Stomach (tissue), 9 donors: Measurements from ENCODE around the gene DOCK9. TPM values are rescaled to one million over a fixed set of nuclear protein-coding genes. Genes with fewer than 3 reads are reported as not detected.

Experiments used
- DNase-seq, 2 donors: peaks; one replicate each; pipeline versions ENCODE4 v3.0.0 to v3.0.0-alpha.2; 2013 to 2019
- H3K27ac ChIP-seq, 5 donors: fragments of 200-600 bp in 4 of 5; sonication (generic) in 4 of 5; one replicate each; pipeline ENCODE4 v1.5.1; 2013 to 2019; ENCODE audit warnings: mild to moderate bottlenecking in 1 of 5, moderate library complexity in 1 of 5
- H3K27me3 ChIP-seq, 3 donors: fragments of 200-600 bp; sonication (generic); one replicate each; pipeline ENCODE4 v1.5.1; 2017 to 2019; ENCODE audit warnings: mixed run types in 1 of 3
- H3K36me3 ChIP-seq, 4 donors: fragments of 200-600 bp; sonication (generic); 1 replicate in 3 of 4; 2 replicates in 1 of 4; pipeline ENCODE4 v1.5.1; 2016 to 2019
- H3K4me1 ChIP-seq, 4 donors: fragments of 200-600 bp; sonication (generic); one replicate each; pipeline ENCODE4 v1.5.1; 2016 to 2019
- H3K4me3 ChIP-seq, 4 donors: fragments of 200-600 bp; sonication (generic) in 3 of 4; one replicate each; pipeline ENCODE4 v1.5.1; 2016 to 2019; ENCODE audit warnings: mild to moderate bottlenecking in 1 of 4
- H3K9me3 ChIP-seq, 4 donors: fragments of 200-600 bp; sonication (generic); one replicate each; pipeline ENCODE4 v1.5.1; 2016 to 2019
- CTCF ChIP-seq, 7 experiments: fragments of 450-650 bp in 4 of 7; fragments of 200-600 bp in 3 of 7; sonication (generic) in 3 of 7; IDR thresholded peaks; one replicate each; pipeline ENCODE4 v1.5.1; 2016 to 2019; ENCODE audit warnings: antibody characterized with exemption in 7 of 7, control low read depth in 2 of 7, mild to moderate bottlenecking in 1 of 7
- EP300 ChIP-seq: sonication (generic); formaldehyde crosslinking; IDR thresholded peaks from one replicate; pipeline ENCODE4 v1.6.1; 2017; ENCODE audit warnings: antibody characterized with exemption
- POLR2A ChIP-seq, 4 donors: fragments of 450-650 bp; IDR thresholded peaks; one replicate each; pipeline ENCODE4 v1.6.1; 2016; ENCODE audit warnings: antibody characterized with exemption in 4 of 4, control low read depth in 2 of 4, mild to moderate bottlenecking in 1 of 4, moderate library complexity in 1 of 4
- POLR2AphosphoS5 ChIP-seq, 3 donors: sonication (generic); formaldehyde crosslinking; IDR thresholded peaks; one replicate each; pipeline ENCODE4 v1.6.1; 2016; ENCODE audit warnings: antibody characterized with exemption in 3 of 3
- WGBS, 5 donors: extraction: QIAGEN DNeasy Blood & Tissue Kit in 3 of 5; methylation state at CpG; one replicate each; pipeline versions ENCODE4 v1.1.5 to v1.1.7; 2013 to 2018; 5-methylcytosine and 5-hydroxymethylcytosine counted together
- intact Hi-C: fragments of 100-400 bp; cut with DNase I; formaldehyde crosslinking; loops from one replicate; pipeline ENCODE4 v1.15.1; 2023; ENCODE audit warnings: low total_unique reads
- polyA plus RNA-seq, 3 donors: library from polyadenylated mRNA; stranded (reverse); fragments of 200-250 nt; gene quantifications; one replicate each; pipeline ENCODE4 v1.2.3, GENCODE V29; 2013
- total RNA-seq, 5 donors: library from RNA; depleted of rRNA; stranded (reverse); fragments of >200 nt; gene quantifications; one replicate each; pipeline versions ENCODE4 v1.1.0 to v1.2.3, GENCODE V29; 2014 to 2016
- donor health status: healthy with polysubstance abuse.
- donor health status: Bipolar disorder and iron deficiency.
- donor health status: healthy.

Gene DOCK9
- total and polyA plus RNA-seq, 8 donors = 8.7 to 97.9 (median 49.2) TPM

DNA sequence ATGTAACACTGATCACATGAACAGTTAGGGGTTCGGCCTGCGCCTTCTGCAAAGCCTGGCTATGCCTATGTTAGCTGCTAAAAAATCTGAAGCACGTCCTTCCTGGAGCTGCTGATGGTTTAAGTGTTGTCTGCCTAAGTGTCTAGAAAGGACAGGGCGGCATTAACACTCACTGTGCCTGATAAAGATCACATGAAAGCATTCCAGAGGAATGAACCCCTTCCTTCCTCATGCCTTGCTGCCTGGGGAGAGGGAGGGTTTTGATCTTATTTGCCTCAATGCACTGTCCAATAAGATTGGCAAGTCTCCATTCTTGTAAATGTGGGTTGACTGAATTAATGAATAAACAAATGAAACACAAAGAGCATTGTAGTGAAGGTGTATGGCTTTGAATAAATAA, 5.2 kb downstream of the DOCK9 start:
- WGBS, 5 donors = 78 to 89% (median 83%) methylated on average over 4 of the region's 4 CpGs
- no peaks in the 10 kb centered on the region for H3K36me3 ChIP-seq

DNA sequence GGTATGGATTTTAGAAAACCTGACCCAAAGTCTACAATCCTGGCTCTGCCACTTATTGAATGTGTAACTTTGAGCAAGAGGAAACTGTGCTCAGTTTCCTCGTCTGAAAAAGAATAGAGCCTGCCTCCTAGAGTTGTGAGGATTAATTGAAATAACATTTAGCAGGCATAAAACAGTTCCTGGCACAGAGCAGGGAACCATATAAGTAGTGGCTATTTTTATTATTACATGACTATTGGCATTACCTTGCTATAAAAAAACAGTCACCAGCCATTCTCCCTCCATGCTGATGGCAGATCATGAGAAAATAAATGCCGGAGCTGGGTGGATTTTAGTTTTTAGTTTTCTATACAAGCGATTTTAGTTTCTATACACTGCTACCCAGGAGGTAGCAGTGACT, 5.8 kb downstream of the DOCK9 start:
- H3K4me3 ChIP-seq = no peak overlapping the region
- intact Hi-C loops = no loop called here
- no peaks in the 10 kb centered on the region for H3K27me3 ChIP-seq
- no peaks in the 10 kb centered on the region for H3K9me3 ChIP-seq
- no peak for DNase-seq
- peaks cover 4 to 50% (median 26%) of the 10 kb centered on the region in 4 donors for H3K4me1 ChIP-seq
- no peak for TF ChIP-seq EP300
- TF ChIP-seq POLR2A (IDR thresholded peaks at IDR 0.05) = no peak
- no peak for TF ChIP-seq CTCF (IDR thresholded peaks at IDR 0.05)
- TF ChIP-seq POLR2AphosphoS5 (IDR thresholded peaks at IDR 0.05) = no peak
- no peak overlapping the region for H3K27ac ChIP-seq
- no peaks in the 10 kb centered on the region for H3K36me3 ChIP-seq
- WGBS, 5 donors = 46 to 89% (median 64%) methylated on average over 3 of the region's 3 CpGs

More for the DNA sequence above, 5.2 kb downstream of the DOCK9 start:
- H3K4me3 ChIP-seq = no peak overlapping the region
- intact Hi-C loops = no loop called here
- H3K4me1 ChIP-seq = peaks cover 4 to 55% (median 30%) of the 10 kb centered on the region in 4 donors
- TF ChIP-seq CTCF (IDR thresholded peaks at IDR 0.05) = no peak
- no peak for TF ChIP-seq EP300
- no peak for TF ChIP-seq POLR2A (IDR thresholded peaks at IDR 0.05)
- no peak for TF ChIP-seq POLR2AphosphoS5 (IDR thresholded peaks at IDR 0.05)
- peak overlapping the region in 1 of 5 donors; percentile 66 for H3K27ac ChIP-seq
- H3K9me3 ChIP-seq = no peaks in the 10 kb centered on the region
- no peaks in the 10 kb centered on the region for H3K27me3 ChIP-seq
- no peak for DNase-seq

DNA sequence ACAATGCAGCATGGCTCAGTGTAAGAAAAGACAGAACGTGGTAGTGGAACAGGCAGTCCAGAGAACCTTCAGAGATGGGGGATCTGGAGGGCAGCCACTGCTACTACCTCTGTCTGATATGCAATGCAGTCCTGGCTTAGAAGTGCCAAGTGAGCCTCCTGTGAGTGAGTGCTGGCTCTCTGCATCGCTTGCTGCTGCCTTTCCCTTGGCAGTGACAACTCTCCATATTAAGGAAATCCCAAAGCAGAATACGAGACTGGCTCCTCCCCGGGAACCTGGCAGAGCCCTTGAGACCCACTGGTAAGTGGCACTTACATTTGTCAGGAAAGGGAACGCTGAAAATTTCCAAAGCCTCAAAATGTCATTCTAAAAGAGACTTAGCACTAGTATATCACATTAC, 7.5 kb downstream of the DOCK9 start:
- WGBS, 5 donors = 71 to 86% (median 84%) methylated on average over 4 to 5 of the region's 5 CpGs

GRCh38 chr13:98967491-98967890, 10.4 kb downstream of the DOCK9 start:
- no peak for DNase-seq
- no peaks in the 10 kb centered on the region for H3K27me3 ChIP-seq
- intact Hi-C loops = no loop called here
- no peak overlapping the region for H3K4me3 ChIP-seq
- no peaks in the 10 kb centered on the region for H3K9me3 ChIP-seq
- WGBS, 5 donors = 70 to 85% (median 76%) methylated on average over 4 of the region's 4 CpGs
- TF ChIP-seq POLR2A (IDR thresholded peaks at IDR 0.05) (no peak), EP300 (no peak), CTCF (IDR thresholded peaks at IDR 0.05) (no peak), POLR2AphosphoS5 (IDR thresholded peaks at IDR 0.05) (no peak)
- no peaks in the 10 kb centered on the region for H3K36me3 ChIP-seq
- no peak overlapping the region for H3K27ac ChIP-seq
- peaks cover 4 to 36% (median 23%) of the 10 kb centered on the region in 4 donors for H3K4me1 ChIP-seq

More for the DNA sequence above, 7.5 kb downstream of the DOCK9 start:
- Histone ChIP-seq H3K9me3 (no peaks in the 10 kb centered on the region), H3K36me3 (no peaks in the 10 kb centered on the region), H3K4me3 (no peak overlapping the region), H3K4me1 (peaks cover 0 to 32% (median 11%) of the 10 kb centered on the region in 4 donors), H3K27me3 (no peaks in the 10 kb centered on the region), H3K27ac (no peak overlapping the region)
- intact Hi-C loops = no loop called here
- TF ChIP-seq POLR2AphosphoS5 (IDR thresholded peaks at IDR 0.05) = no peak
- no peak for TF ChIP-seq POLR2A (IDR thresholded peaks at IDR 0.05)
- no peak for TF ChIP-seq CTCF (IDR thresholded peaks at IDR 0.05)
- no peak for TF ChIP-seq EP300
- DNase-seq = no peak
